SHP77 treated with DMSO at 0.1 percent for 48 hours (cell line): Measurements from ENCODE around the gene KRT24.
A peak's percentile ranks its signal among the peaks of the same experiment; 100 is the strongest.

Experiments used
- DNase-seq: peaks from one replicate; lab custom pipeline; 2025; lab: John Stamatoyannopoulos, UW

Gene KRT24

GRCh38 chr17:40694584-40694983, 9.0 kb downstream of the KRT24 start:
- DNase-seq, result no peak

DNA sequence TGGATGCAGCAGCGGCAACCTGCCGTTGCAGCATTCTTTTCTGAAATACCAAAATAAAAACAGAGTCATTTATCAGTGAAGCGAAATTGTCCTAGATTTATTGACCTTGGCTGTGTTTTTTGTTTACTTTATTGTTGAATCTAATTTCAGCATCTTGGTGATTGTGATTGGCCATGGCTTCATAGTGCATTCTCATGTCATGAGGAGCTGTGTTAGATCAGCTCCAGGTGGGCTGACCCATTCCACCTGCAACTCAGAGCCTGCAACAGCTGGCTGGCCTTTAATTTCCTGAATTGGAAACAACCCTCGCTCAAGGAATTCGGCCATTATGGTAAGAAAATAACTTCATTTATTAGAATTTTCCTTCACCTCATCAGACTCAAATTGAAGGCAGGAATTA, 16.4 kb downstream of the KRT24 start:
- DNase-seq, result no peak

- DNase-seq, result no peak
Observed at GRCh38 chr17:40686192-40686591, 17.4 kb downstream of the KRT24 start.

GRCh38 chr17:40680998-40681397, 22.6 kb downstream of the KRT24 start:
- DNase-seq, result no peak

GRCh38 chr17:40679523-40679907, 24.0 kb downstream of the KRT24 start:
- DNase-seq, result no peak

- DNase-seq, result no peak
Observed at GRCh38 chr17:40678902-40679522, 24.5 kb downstream of the KRT24 start.

GRCh38 chr17:40675905-40676304, 27.6 kb downstream of the KRT24 start:
- no peak for DNase-seq

DNA sequence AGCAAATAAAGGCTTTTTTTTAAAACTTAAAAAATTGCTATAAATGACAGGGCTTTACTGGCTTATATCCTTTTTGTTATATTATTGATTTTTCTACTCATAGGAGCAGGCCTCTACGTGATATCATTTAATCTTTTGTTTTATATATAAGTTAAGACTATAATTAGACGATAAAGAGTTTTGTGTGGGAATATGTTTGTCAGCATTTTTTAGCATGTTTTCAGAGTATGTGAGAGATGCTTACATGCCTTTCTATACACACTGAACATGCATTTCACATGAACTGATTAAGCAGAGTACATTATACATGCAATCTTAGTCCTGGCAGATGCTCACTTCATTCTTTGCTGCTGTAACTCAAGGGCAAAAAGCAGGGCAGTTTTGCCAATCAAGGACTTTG, 30.9 kb downstream of the KRT24 start:
- no peak for DNase-seq

- DNase-seq, result no peak
Observed at GRCh38 chr17:40671282-40671681, 32.3 kb downstream of the KRT24 start.

- DNase-seq, result no peak
Observed at GRCh38 chr17:40666331-40666730, 37.2 kb downstream of the KRT24 start.

DNA sequence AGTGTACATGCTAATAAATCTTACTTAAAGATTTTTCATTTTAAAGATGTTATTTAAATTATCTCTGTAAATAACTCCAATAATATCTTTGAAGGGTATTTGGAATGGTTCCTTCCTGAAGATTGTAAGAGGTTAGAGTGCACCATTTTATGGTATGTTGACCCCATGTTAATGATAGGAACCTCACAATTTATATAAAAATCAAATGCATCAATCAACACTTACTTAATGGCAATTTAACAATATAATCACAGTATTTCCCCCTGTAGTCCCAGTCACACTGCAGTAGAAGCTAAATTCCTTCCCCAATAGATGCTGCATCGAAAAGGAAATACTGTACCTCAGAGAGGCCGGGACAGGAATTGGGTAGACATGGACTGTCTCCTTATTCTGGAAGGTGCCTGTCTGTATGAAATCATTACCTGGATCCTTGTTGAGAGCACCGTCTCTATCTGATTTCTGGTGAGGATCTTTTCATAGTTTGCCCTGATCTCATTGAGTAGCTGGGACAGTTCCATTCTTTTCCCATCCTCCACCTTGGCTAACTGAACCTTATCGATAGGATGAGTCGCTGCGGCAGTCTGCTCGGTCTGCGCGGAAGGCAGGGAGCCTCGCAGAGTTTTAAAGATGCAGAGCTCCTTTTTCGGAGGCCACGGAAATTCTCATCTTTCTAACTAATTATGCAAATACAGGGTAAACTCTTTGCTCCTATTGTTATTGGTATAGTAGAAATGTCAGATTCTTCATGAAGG, 38.8 kb downstream of the KRT24 start, which contains the start of gene KRT222:
TSS of gene KRT222 (minus strand) at position 596 of the 752 bp plus-strand sequence. CDS start at position 518, 78 bp downstream.
- no peak for DNase-seq

DNA sequence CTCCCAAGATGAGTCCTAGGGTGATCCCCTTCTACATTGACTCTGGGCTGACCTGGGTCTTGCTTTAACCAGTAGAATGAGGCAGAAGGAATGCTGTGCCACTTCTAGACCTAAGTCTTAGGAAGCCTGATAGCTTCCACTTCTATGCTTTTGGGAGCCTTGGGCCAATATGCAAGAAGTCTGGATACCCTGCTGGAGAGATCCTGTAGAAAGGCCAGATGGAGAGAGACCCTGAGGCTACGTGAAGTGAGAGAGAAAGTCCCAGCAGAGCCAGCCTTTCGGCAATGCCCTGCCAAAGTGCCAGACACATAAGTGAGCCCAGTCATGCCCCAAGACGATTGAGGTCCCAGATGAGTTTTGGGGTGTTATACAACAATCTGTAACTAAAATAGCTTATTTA, 40.3 kb downstream of the KRT24 start:
- no peak for DNase-seq

- DNase-seq, result no peak
Observed at GRCh38 chr17:40659911-40660310, 43.6 kb downstream of the KRT24 start.

DNA sequence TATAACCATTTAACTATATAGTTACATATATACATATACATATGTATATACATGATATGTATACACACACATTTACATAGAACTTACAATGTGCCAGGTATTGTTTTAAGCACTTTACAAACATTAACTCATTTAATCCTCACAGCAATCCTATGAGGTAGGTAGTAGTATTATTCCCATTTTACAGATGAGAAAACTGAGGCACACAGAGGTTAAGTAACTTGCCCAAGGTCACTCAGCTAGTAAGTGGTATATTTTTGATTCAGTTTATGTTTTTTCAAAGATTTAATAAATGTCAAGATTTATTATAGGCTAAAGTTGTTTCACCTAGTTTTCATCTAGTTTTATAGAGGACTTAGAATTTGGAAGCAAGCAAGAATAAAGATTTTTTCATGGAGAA, 45.2 kb downstream of the KRT24 start:
- no peak for DNase-seq

DNA sequence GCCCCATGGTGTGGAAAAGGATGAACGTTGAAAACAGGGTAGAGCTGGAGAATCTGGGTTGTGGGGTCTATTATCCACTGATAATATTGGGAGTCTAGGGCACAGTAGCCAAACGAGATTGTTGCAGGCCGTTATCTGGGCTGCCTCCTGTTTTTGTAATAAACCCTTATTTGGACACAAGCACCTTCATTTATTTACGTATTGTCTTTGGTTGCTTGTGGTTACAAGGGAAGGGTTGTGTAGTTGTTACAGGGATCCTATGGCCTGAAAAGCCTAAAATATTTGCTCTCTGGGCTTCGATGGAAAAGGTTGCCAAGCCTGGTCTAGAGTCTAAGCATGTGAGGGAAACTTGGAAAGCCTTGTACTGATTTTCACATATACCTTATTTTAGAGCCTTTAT, 51.6 kb downstream of the KRT24 start:
- no peak for DNase-seq

- DNase-seq, result peak; percentile 12
Observed at GRCh38 chr17:40648384-40648968, 55.1 kb downstream of the KRT24 start.
